Smooth muscle cell (in vitro differentiated cells): ENCODE data around the gene WBP1L. TPM values are rescaled to one million over a fixed set of nuclear protein-coding genes. Genes with fewer than 3 reads are reported as not detected.

ENCODE experiments used
- DNase-seq: peaks from one replicate; lab custom pipeline; 2025; ENCODE audit not compliant: unreplicated experiment; lab: John Stamatoyannopoulos, UW
- H2AFZ ChIP-seq: fragments of 200-600 bp; sonication (generic); 2 replicates; pipeline ENCODE4 v1.6.0; 2016; ENCODE audit warnings: antibody characterized with exemption, low read depth, mild to moderate bottlenecking
- H3F3A ChIP-seq: fragments of 200-600 bp; sonication (generic); 2 replicates; pipeline ENCODE4 v1.6.0; 2017; ENCODE audit warnings: antibody characterized with exemption, low read depth
- H3K27ac ChIP-seq: fragments of 200-600 bp; sonication (generic); 2 replicates; pipeline ENCODE4 v1.5.1; 2016; ENCODE audit warnings: low read depth, mild to moderate bottlenecking
- H3K27me3 ChIP-seq: fragments of 200-600 bp; sonication (generic); 2 replicates; pipeline ENCODE4 v1.6.1; 2016; ENCODE audit warnings: low read depth, mild to moderate bottlenecking
- H3K36me3 ChIP-seq: fragments of 200-600 bp; sonication (generic); 2 replicates; pipeline ENCODE4 v1.5.1; 2016; ENCODE audit warnings: low read depth
- H3K4me1 ChIP-seq: fragments of 200-600 bp; sonication (generic); 2 replicates; pipeline ENCODE4 v1.5.1; 2016; ENCODE audit warnings: low read depth
- H3K4me2 ChIP-seq: fragments of 200-600 bp; sonication (generic); 2 replicates; pipeline ENCODE4 v1.6.0; 2016; ENCODE audit warnings: mild to moderate bottlenecking
- H3K4me3 ChIP-seq: fragments of 200-600 bp; sonication (generic); 2 replicates; pipeline ENCODE4 v1.5.1; 2016; ENCODE audit warnings: mild to moderate bottlenecking
- H3K79me2 ChIP-seq: fragments of 200-600 bp; sonication (generic); 2 replicates; pipeline ENCODE4 v1.6.0; 2016; ENCODE audit warnings: low read depth, mild to moderate bottlenecking
- H3K9ac ChIP-seq: fragments of 200-600 bp; sonication (generic); 2 replicates; pipeline ENCODE4 v1.6.0; 2016; ENCODE audit warnings: low read depth
- H3K9me3 ChIP-seq: fragments of 200-600 bp; sonication (generic); replicated peaks from 2 replicates; pipeline ENCODE4 v1.5.1; 2016; ENCODE audit warnings: low read depth
- H4K20me1 ChIP-seq: fragments of 200-600 bp; sonication (generic); 2 replicates; pipeline ENCODE4 v1.6.0; 2016; ENCODE audit warnings: low read depth
- CTCF ChIP-seq: fragments of 200-600 bp; sonication (generic); IDR thresholded peaks from 2 replicates; pipeline ENCODE4 v1.5.1; 2017; ENCODE audit warnings: borderline replicate concordance, mild to moderate bottlenecking, antibody characterized with exemption; ENCODE audit not compliant: insufficient read depth, poor library complexity, severe bottlenecking
- WGBS: methylation state at CpG from one replicate; pipeline ENCODE4 v1.1.7; 2016; ENCODE audit warnings: low lambda C conversion rate; 5-methylcytosine and 5-hydroxymethylcytosine counted together
- polyA plus RNA-seq: library from polyadenylated mRNA; unstranded; fragments of >200 nt; fragmentation: Nextera tagmentation; extraction: Ambion mirVana; gene quantifications from 2 replicates; pipeline ENCODE4 v1.2.1, GENCODE V29; 2016
- total RNA-seq: library from RNA; depleted of rRNA; stranded (reverse); fragments of >200 nt; gene quantifications from 2 replicates; pipeline ENCODE4 v1.2.3, GENCODE V29; 2014

The WBP1L gene
- total and polyA plus RNA-seq, 2 experiments from 2014 or later: 18.0 to 45.3 TPM

GRCh38 chr10:102732661-102733060, 11.1 kb upstream of the WBP1L start:
- Histone ChIP-seq H4K20me1 (no peaks in the 10 kb centered on the region), H3K27ac (no peak overlapping the region), H3F3A (no peaks in the 10 kb centered on the region), H3K9ac (no peak overlapping the region), H2AFZ (no peak overlapping the region), H3K27me3 (no peaks in the 10 kb centered on the region), H3K9me3 (no peaks in the 10 kb centered on the region), H3K79me2 (no peaks in the 10 kb centered on the region), H3K36me3 (no peaks in the 10 kb centered on the region), H3K4me3 (no peak overlapping the region), H3K4me1 (no peaks in the 10 kb centered on the region), H3K4me2 (no peak overlapping the region)
- TF ChIP-seq CTCF: no peak
- WGBS: 0% methylated on average over 1 of the region's 1 CpG
- no peak for DNase-seq

- Histone ChIP-seq H3F3A (no peaks in the 10 kb centered on the region), H3K9me3 (no peaks in the 10 kb centered on the region), H3K9ac (no peak overlapping the region), H2AFZ (no peak overlapping the region), H3K4me3 (no peak overlapping the region), H3K4me1 (no peaks in the 10 kb centered on the region), H3K79me2 (no peaks in the 10 kb centered on the region), H3K4me2 (no peak overlapping the region), H3K36me3 (no peaks in the 10 kb centered on the region), H4K20me1 (no peaks in the 10 kb centered on the region), H3K27ac (no peak overlapping the region), H3K27me3 (no peaks in the 10 kb centered on the region)
- no peak for TF ChIP-seq CTCF
- no peak for DNase-seq
- WGBS: 93% methylated on average over 7 of the region's 9 CpGs
These were observed 8.6 kb upstream of the WBP1L start for GRCh38 chr10:102735065-102735562.

GRCh38 chr10:102738692-102739121, 5.0 kb upstream of the WBP1L start:
- H3K36me3 ChIP-seq: no peaks in the 10 kb centered on the region
- no peaks in the 10 kb centered on the region for H3F3A ChIP-seq
- no peak for DNase-seq
- no peak for TF ChIP-seq CTCF
- H3K4me1 ChIP-seq: peaks cover 4% of the 10 kb centered on the region
- H3K27me3 ChIP-seq: no peaks in the 10 kb centered on the region
- H3K27ac ChIP-seq: no peak overlapping the region
- no peak overlapping the region for H3K9ac ChIP-seq
- no peak overlapping the region for H2AFZ ChIP-seq
- H3K9me3 ChIP-seq: no peaks in the 10 kb centered on the region
- no peaks in the 10 kb centered on the region for H4K20me1 ChIP-seq
- H3K79me2 ChIP-seq: no peaks in the 10 kb centered on the region
- no peak overlapping the region for H3K4me3 ChIP-seq
- H3K4me2 ChIP-seq: no peak overlapping the region

GRCh38 chr10:102740229-102740628, 3.5 kb upstream of the WBP1L start:
- WGBS: 87% methylated on average over 2 of the region's 2 CpGs
- no peaks in the 10 kb centered on the region for H3F3A ChIP-seq
- H3K36me3 ChIP-seq: no peaks in the 10 kb centered on the region

More at GRCh38 chr10:102740229-102740628, 3.5 kb upstream of the WBP1L start:
- Histone ChIP-seq H4K20me1 (peaks cover 2% of the 10 kb centered on the region), H3K4me3 (no peak overlapping the region), H3K4me1 (peaks cover 14% of the 10 kb centered on the region), H3K9me3 (no peaks in the 10 kb centered on the region), H3K79me2 (peaks cover 13% of the 10 kb centered on the region), H3K4me2 (no peak overlapping the region), H2AFZ (no peak overlapping the region), H3K27me3 (no peaks in the 10 kb centered on the region), H3K9ac (no peak overlapping the region), H3K27ac (no peak overlapping the region)
- no peak for DNase-seq
- no peak for TF ChIP-seq CTCF
